Measurements from ENCODE around the gene ACTL8. TPM values are rescaled to one million over a fixed set of nuclear protein-coding genes. Genes with fewer than 3 reads are reported as not detected.

The ACTL8 gene
- total RNA-seq, 1 donor from 2014 or later, result not detected

DNA sequence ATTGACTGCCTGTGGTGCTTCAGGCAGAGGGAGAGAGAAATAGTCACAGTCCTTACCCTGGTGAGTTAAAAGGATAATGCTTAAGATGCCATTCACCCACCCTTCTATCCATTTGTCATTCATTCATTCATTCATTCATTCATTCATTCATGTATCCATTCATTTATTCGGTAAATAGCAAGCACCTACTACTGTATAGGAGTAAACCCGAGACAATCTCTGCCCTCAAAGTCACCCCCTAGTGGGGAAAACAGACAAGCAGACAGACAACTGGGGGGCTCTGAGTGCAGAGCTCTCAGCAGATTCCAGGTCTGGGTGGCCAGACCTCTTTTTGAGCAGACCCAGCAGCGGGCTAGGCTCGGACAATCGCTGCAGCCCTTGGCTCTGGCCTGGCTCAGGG, 14.1 kb upstream of the ACTL8 start:
- H3K4me1 Mint-ChIP-seq, result peaks cover 16% of the 10 kb centered on the region
- no peaks in the 10 kb centered on the region for H3K9me3 Mint-ChIP-seq
- H3K9me3 ChIP-seq (ENCODE audit: low read depth), result no peaks in the 10 kb centered on the region
- H3K4me3 Mint-ChIP-seq, result no peak overlapping the region
- H3K36me3 ChIP-seq, result no peaks in the 10 kb centered on the region
- DNase-seq (ENCODE audit: low spot score), result no peak
- H3F3A ChIP-seq (ENCODE audit: low read depth), result no peaks in the 10 kb centered on the region
- TF ChIP-seq EZH2phosphoT487 (IDR thresholded peaks at IDR 0.05) (no peak), CTCF (IDR thresholded peaks at IDR 0.05) (peak; percentile 39), EZH2 (IDR thresholded peaks at IDR 0.05) (no peak)
- no peaks in the 10 kb centered on the region for H3K79me2 ChIP-seq (ENCODE audit: low read depth)
- H2AFZ ChIP-seq (replicated peaks), result no peak overlapping the region
- no peaks in the 10 kb centered on the region for H3K36me3 Mint-ChIP-seq
- H4K20me1 ChIP-seq (ENCODE audit: low read depth), result no peaks in the 10 kb centered on the region
- no peak overlapping the region for H3K27ac ChIP-seq
- H3K27ac Mint-ChIP-seq, result no peak overlapping the region
- no peak overlapping the region for H3K9ac ChIP-seq
- H3K4me2 ChIP-seq, result no peak overlapping the region
- H3K4me3 ChIP-seq, result no peak overlapping the region
- no peaks in the 10 kb centered on the region for H3K27me3 ChIP-seq
- H3K4me1 ChIP-seq, result peaks cover 28% of the 10 kb centered on the region
- H3K27me3 Mint-ChIP-seq (ENCODE audit: insufficient read depth, low read depth), result peaks cover 9% of the 10 kb centered on the region

- Mint-ChIP-seq H3K9me3 (no peaks in the 10 kb centered on the region), H3K36me3 (no peaks in the 10 kb centered on the region), H3K27ac (peak overlapping the region; percentile 9), H3K4me1 (peaks cover 16% of the 10 kb centered on the region), H3K27me3 (ENCODE audit: insufficient read depth, low read depth) (peaks cover 16% of the 10 kb centered on the region), H3K4me3 (no peak overlapping the region)
- peaks cover 18% of the 10 kb centered on the region for H3K4me1 ChIP-seq
- no peak overlapping the region for H3K4me3 ChIP-seq
- H3K4me2 ChIP-seq, result no peak overlapping the region
- H3K79me2 ChIP-seq (ENCODE audit: low read depth), result no peaks in the 10 kb centered on the region
- H3K27me3 ChIP-seq, result no peaks in the 10 kb centered on the region
- H3K36me3 ChIP-seq, result no peaks in the 10 kb centered on the region
- TF ChIP-seq EZH2phosphoT487 (IDR thresholded peaks at IDR 0.05) (no peak), EZH2 (IDR thresholded peaks at IDR 0.05) (no peak), CTCF (IDR thresholded peaks at IDR 0.05) (no peak)
- DNase-seq (ENCODE audit: low spot score), result no peak
- H3K9ac ChIP-seq, result no peak overlapping the region
- no peak overlapping the region for H2AFZ ChIP-seq (replicated peaks)
- no peaks in the 10 kb centered on the region for H3F3A ChIP-seq (ENCODE audit: low read depth)
- no peak overlapping the region for H3K27ac ChIP-seq
- H3K9me3 ChIP-seq (ENCODE audit: low read depth), result no peaks in the 10 kb centered on the region
- H4K20me1 ChIP-seq (ENCODE audit: low read depth), result no peaks in the 10 kb centered on the region
These were observed 12.6 kb upstream of the ACTL8 start for GRCh38 chr1:17742583-17742982.

DNA sequence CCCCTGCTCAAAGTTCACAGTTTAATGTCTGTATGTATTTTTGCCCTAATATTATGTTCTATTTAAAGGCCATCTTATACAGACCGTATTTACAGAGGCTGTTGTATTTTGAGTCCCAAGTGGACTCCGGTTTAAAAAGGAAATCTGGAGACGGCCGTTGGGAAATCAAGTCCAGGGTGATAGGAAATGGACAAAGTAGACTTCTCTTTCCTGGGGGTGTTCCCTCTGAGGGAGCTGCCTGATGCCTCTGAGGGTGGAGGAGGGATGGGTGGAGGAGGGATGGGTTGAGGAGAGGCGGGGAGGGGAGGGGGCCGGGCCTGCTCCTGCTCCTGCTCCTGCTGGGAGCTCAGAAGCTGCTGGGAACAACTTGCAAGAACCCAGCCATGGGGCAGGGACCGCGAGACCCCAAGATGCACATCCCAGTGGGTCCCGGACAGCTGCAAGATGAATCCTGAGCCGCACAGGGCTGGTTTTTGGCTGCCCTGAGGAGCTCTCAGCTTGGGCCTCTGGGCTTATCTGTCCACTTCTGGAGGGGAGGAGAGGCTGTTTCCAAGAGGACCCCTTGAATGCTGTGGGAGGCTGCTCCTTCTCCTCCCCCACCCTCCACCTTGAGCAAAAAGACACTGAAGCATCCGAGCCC, 12.0 kb upstream of the ACTL8 start:
- peaks cover 16% of the 10 kb centered on the region for H3K27me3 Mint-ChIP-seq (ENCODE audit: insufficient read depth, low read depth)
- H3K27ac ChIP-seq, result no peak overlapping the region
- TF ChIP-seq EZH2phosphoT487 (IDR thresholded peaks at IDR 0.05), result no peak
- TF ChIP-seq EZH2 (IDR thresholded peaks at IDR 0.05), result no peak
- no peak for TF ChIP-seq CTCF (IDR thresholded peaks at IDR 0.05)
- no peaks in the 10 kb centered on the region for H3K79me2 ChIP-seq (ENCODE audit: low read depth)
- H3K4me3 Mint-ChIP-seq, result no peak overlapping the region
- H2AFZ ChIP-seq (replicated peaks), result no peak overlapping the region
- H3K9ac ChIP-seq, result no peak overlapping the region
- no peaks in the 10 kb centered on the region for H4K20me1 ChIP-seq (ENCODE audit: low read depth)
- no peaks in the 10 kb centered on the region for H3K27me3 ChIP-seq
- H3F3A ChIP-seq (ENCODE audit: low read depth), result no peaks in the 10 kb centered on the region
- H3K36me3 ChIP-seq, result no peaks in the 10 kb centered on the region
- peaks cover 16% of the 10 kb centered on the region for H3K4me1 Mint-ChIP-seq
- H3K36me3 Mint-ChIP-seq, result no peaks in the 10 kb centered on the region
- H3K4me1 ChIP-seq, result peaks cover 18% of the 10 kb centered on the region
- no peak overlapping the region for H3K4me3 ChIP-seq
- H3K4me2 ChIP-seq, result no peak overlapping the region
- H3K9me3 Mint-ChIP-seq, result no peaks in the 10 kb centered on the region
- no peak overlapping the region for H3K27ac Mint-ChIP-seq
- DNase-seq (ENCODE audit: low spot score), result no peak
- H3K9me3 ChIP-seq (ENCODE audit: low read depth), result no peaks in the 10 kb centered on the region

Data from neural progenitor cell (in vitro differentiated cells).